Myocyte (in vitro differentiated cells): ENCODE results near the gene HCST. TPM values are rescaled to one million over a fixed set of nuclear protein-coding genes. Genes with fewer than 3 reads are reported as not detected.

ENCODE experiments used
- DNase-seq: peaks from one replicate; pipeline ENCODE4 v3.0.0-alpha.2; 2012; ENCODE audit warnings: low read depth
- polyA plus RNA-seq: library from polyadenylated mRNA; unstranded; fragments of >200 nt; gene quantifications from one replicate; pipeline ENCODE4 v1.2.1, GENCODE V29; 2012; ENCODE audit warnings: missing spikeins
- total RNA-seq: library from RNA; depleted of rRNA; stranded (reverse); fragments of >200 nt; gene quantifications from 2 replicates; pipeline ENCODE4 v1.2.3, GENCODE V29; 2014

Gene HCST, protein sequence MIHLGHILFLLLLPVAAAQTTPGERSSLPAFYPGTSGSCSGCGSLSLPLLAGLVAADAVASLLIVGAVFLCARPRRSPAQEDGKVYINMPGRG
- total RNA-seq = not detected in 2 replicates
- polyA plus RNA-seq = 2.5 TPM

- no peak for DNase-seq
These were observed at the start of gene HCST for GRCh38 chr19:35901854-35902661. Gene HCST, plus strand, starts transcription at chr19:35902529. Its CDS starts 65 bp downstream, at chr19:35902594.

DNA sequence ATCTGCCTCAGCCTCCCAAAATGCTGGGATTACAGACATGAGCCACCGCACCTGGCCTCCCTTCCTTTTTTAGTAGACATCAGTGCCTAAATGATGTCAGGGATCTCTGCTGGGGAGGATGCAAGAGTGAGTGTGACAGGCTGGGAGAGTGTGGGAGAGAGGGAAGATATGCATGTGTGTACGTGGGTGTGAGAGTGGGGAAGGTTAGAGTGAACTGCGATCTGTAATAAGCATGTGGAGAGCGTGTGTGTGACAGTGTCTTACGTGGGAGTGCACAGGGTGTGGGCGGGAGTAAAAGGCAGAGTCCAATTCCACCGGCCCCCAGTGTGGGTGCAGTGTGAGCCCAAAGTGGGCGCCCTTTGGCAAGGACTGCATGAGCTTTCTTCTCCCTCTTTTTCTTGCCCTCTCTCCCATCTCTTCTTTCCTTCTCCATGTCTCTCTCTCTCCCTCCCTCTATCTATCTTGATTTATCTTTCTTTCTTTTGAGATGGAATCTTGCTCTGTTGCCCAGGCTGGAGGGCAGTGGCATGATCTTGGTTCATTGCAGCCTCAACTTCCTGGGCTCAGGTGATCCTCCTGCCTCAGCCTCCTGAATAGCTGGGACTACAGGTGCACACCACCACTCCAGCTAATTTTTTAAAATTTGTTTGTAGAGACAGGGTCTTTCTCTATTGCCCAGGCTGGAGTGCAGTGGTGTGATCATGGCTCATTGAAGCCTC is 49.1 kb upstream of the HCST start:
- DNase-seq = no peak

DNA sequence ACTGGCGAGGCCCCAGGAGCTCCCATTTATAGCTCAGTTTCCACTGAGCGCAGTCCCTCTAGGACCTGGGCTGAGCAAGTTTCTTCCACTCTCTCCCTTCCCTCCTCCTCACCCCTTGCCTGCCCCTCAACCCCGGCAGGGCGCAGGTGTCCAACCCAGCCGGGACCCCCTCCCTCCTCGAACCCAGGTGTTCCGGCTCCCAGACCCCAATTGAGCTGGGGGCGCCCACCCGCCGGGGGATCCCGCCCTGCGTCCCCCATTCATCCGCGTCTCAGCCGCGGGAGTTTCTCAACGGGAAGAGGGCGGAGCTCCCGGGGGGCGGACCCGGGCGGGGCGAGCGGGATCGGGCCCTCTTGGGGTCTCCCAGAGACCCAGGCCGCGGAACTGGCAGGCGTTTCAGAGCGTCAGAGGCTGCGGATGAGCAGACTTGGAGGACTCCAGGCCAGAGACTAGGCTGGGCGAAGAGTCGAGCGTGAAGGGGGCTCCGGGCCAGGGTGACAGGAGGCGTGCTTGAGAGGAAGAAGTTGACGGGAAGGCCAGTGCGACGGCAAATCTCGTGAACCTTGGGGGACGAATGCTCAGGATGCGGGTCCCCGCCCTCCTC is 45.7 kb upstream of the HCST start, which contains the start of gene KIRREL2:
TSS of gene KIRREL2 (plus strand) at position 366 of the 604 bp plus-strand sequence. CDS start at position 575, 209 bp downstream.
- no peak for DNase-seq

GRCh38 chr19:35858311-35858710 is 44.0 kb upstream of the HCST start:
- DNase-seq = no peak

GRCh38 chr19:35859414-35859813 is 42.9 kb upstream of the HCST start:
- DNase-seq = no peak

DNA sequence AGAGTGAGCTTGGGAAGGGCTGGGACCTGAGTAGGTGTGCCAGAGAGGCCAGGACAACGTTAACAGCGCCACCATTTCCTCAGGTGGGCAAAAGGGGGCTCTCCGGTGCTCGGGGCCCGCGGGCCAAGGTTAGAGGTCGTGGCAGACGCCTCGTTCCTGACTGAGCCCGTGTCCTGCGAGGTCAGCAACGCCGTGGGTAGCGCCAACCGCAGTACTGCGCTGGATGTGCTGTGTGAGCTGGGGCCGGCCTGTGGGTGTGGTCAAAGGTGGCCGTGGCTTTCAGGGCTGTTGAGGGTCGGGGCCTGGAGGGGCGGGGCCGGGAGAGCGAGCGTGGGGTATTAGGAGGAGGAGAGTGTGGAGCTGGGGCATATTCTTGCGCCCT is 41.9 kb upstream of the HCST start:
- DNase-seq = no peak

DNA sequence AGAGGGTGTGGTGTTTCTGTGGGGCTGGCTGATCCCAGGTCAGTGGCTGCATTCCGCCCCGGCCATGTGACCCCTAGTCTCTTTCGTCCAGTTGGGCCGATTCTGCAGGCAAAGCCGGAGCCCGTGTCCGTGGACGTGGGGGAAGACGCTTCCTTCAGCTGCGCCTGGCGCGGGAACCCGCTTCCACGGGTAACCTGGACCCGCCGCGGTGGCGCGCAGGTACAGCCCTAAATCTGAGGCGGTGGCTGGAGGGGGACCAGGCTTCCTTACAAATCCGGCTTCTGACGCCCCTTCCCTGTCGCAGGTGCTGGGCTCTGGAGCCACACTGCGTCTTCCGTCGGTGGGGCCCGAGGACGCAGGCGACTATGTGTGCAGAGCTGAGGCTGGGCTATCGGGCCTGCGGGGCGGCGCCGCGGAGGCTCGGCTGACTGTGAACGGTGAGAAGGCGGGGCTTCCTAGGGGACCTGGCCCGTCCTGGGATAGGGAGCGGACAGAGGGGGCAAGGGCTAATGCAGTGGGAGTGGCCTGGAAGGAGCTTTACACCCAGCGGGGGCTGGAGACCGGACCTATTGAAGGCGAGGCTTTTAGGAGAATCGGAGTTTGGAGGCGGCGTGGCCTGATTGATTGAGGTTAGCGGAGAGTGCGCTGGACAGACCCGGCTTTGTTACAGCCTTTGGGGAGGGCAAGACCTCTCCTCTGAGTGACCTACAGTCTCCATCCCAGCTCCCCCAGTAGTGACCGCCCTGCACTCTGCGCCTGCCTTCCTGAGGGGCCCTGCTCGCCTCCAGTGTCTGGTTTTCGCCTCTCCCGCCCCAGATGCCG is 41.3 kb upstream of the HCST start:
- no peak for DNase-seq

GRCh38 chr19:35861640-35862160 is 40.6 kb upstream of the HCST start:
- no peak for DNase-seq

- DNase-seq = no peak
These were observed 39.8 kb upstream of the HCST start for GRCh38 chr19:35862528-35862927.

DNA sequence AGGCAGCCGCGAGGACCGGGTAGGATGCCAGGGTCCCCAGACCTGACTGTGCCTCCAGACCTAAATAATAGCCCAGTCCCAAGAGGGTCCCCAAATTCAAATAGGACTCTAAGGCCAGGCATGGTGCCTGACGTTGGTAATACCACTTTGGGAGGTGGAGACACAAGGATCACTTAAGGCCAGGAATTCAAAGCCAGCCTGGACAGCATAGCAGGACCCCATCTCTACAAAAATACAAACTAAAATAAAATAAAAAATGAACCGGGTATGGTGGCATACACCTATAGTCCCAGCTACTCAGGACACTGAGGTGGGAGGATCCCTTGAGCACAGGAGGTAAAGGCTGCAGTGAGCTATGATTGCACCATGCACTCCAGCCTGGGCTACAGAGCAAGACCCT is 39.3 kb upstream of the HCST start:
- DNase-seq = no peak

GRCh38 chr19:35868172-35868822 is 34.0 kb upstream of the HCST start, which contains the start of gene APLP1:
Gene APLP1, plus strand, starts transcription at chr19:35868574. Its CDS starts 63 bp downstream, at chr19:35868637.
- DNase-seq = peak; percentile 53

- DNase-seq = no peak
These were observed 33.5 kb upstream of the HCST start for GRCh38 chr19:35868823-35869326.

DNA sequence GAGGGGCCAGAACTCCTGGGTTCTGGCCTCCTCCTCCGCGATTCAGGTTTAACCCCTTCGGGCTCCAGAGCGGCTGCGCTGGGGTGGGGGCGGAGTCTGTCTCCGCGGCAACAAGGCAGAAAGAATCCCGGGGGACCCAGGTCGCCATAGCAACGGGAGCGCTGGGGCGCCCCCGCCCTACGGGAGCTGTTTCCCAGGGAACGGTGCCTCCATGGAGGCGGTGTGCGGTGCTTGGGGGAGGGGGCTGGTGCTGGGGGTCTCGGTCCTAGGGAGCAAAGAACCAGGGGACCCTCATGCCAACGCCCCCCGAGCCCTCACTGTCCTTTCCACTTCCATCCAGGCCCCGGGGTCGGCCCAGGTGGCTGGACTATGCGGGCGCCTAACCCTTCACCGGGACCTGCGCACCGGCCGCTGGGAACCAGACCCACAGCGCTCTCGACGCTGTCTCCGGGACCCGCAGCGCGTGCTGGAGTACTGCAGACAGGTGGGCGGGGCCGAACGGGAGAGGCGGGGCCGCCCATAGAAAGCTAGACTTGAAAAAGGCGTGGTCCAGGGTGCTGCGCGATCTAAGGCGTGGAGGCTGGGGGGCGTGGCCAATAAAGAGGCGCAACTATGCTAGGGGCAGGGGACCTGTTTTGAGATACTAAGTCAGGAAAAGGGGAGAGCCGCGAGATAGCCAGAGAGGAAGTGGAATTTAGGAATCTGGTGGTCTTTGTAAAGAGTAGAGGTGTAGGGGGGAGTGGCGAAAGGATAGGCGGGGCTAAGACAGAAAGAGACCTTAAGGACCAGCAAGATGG is 32.8 kb upstream of the HCST start:
- peak; percentile 30 for DNase-seq

- peak; percentile 6 for DNase-seq
These were observed 32.1 kb upstream of the HCST start for GRCh38 chr19:35870124-35870736.

GRCh38 chr19:35870798-35871197 is 31.5 kb upstream of the HCST start:
- DNase-seq = no peak

- DNase-seq = no peak
These were observed 30.7 kb upstream of the HCST start for GRCh38 chr19:35871611-35872010.

GRCh38 chr19:35872180-35872579 is 30.1 kb upstream of the HCST start:
- DNase-seq = no peak

- no peak for DNase-seq
These were observed 27.9 kb upstream of the HCST start for GRCh38 chr19:35874392-35874930.
